Liver (tissue), 3 donors: ENCODE measurements around the gene ZNF700.
A peak's percentile ranks its signal among the peaks of the same experiment; 100 is the strongest.

ENCODE experiments used
- RAD21 ChIP-seq, 2 donors: IDR thresholded peaks; 2 replicates each; pipeline ENCODE4 v1.6.1; 2016; ENCODE audit warnings: antibody characterized with exemption in 2 of 2, mild to moderate bottlenecking in 2 of 2
- TF ChIP-seq, protein P1 (sequence below): fragments of 150-350 bp; IDR thresholded peaks from 2 replicates; pipeline ENCODE4 v1.5.1; 2017; ENCODE audit warnings: improper control_type of control experiment, low read depth, low read length; ENCODE audit not compliant: missing input control
- TF ChIP-seq, protein P2 (sequence below): IDR thresholded peaks from 2 replicates; pipeline ENCODE4 v1.6.1; 2016; ENCODE audit warnings: antibody characterized with exemption, mild to moderate bottlenecking
- donor health status: healthy.
- donor health status: healthy.

DNA sequence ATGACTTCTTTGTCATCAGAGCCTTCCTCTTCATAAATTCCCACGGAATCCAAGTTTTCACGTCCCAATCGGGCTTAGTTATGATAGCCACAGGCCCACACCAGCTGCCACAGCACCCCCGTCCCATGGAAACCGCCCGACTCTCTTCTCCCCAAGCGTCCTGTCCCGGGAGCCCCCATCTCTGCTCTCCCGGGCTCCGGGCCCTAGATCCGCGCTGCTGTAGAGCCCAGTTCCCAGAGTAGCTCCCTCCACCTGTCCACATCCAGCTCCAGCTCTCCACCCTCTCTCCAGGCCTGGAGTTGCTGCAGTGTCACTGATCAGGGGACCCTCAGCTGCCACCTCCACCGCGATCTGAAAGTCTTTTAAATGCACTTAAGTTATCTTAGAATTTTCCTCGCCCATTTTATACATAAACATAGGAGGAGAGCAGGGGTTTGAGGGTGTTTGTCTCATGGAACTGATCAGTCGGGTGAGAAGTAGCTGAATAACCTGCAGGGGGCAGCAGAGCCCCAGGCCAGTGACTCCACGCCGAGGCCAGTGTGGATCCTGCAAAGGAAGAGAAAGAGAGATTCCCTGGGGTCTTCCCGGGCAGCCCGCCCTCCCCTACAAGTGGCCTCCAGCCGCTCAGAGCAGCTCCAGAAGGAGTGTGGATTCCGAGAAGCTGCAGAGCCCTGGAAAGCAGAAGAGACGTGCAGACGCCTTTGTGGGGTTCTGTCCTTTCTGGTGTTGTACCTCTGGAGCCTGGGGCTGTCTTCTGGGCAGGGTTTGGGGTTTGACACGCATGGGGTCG lies 38.9 kb downstream of the ZNF700 start:
- TF ChIP-seq, protein P1, sequence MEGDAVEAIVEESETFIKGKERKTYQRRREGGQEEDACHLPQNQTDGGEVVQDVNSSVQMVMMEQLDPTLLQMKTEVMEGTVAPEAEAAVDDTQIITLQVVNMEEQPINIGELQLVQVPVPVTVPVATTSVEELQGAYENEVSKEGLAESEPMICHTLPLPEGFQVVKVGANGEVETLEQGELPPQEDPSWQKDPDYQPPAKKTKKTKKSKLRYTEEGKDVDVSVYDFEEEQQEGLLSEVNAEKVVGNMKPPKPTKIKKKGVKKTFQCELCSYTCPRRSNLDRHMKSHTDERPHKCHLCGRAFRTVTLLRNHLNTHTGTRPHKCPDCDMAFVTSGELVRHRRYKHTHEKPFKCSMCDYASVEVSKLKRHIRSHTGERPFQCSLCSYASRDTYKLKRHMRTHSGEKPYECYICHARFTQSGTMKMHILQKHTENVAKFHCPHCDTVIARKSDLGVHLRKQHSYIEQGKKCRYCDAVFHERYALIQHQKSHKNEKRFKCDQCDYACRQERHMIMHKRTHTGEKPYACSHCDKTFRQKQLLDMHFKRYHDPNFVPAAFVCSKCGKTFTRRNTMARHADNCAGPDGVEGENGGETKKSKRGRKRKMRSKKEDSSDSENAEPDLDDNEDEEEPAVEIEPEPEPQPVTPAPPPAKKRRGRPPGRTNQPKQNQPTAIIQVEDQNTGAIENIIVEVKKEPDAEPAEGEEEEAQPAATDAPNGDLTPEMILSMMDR = peak; percentile 49
- TF ChIP-seq RAD21 (IDR thresholded peaks at IDR 0.05) = peak; percentile 69 to 76
- TF ChIP-seq, protein P2, sequence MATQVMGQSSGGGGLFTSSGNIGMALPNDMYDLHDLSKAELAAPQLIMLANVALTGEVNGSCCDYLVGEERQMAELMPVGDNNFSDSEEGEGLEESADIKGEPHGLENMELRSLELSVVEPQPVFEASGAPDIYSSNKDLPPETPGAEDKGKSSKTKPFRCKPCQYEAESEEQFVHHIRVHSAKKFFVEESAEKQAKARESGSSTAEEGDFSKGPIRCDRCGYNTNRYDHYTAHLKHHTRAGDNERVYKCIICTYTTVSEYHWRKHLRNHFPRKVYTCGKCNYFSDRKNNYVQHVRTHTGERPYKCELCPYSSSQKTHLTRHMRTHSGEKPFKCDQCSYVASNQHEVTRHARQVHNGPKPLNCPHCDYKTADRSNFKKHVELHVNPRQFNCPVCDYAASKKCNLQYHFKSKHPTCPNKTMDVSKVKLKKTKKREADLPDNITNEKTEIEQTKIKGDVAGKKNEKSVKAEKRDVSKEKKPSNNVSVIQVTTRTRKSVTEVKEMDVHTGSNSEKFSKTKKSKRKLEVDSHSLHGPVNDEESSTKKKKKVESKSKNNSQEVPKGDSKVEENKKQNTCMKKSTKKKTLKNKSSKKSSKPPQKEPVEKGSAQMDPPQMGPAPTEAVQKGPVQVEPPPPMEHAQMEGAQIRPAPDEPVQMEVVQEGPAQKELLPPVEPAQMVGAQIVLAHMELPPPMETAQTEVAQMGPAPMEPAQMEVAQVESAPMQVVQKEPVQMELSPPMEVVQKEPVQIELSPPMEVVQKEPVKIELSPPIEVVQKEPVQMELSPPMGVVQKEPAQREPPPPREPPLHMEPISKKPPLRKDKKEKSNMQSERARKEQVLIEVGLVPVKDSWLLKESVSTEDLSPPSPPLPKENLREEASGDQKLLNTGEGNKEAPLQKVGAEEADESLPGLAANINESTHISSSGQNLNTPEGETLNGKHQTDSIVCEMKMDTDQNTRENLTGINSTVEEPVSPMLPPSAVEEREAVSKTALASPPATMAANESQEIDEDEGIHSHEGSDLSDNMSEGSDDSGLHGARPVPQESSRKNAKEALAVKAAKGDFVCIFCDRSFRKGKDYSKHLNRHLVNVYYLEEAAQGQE = no peak
